GM23248 (cell line): Measurements from ENCODE around the gene PISD. TPM values are rescaled to one million over a fixed set of nuclear protein-coding genes. Genes with fewer than 3 reads are reported as not detected.

ENCODE experiments used
- DNase-seq: peaks from one replicate; pipeline ENCODE4 v3.0.0-alpha.2; 2015
- H2AFZ ChIP-seq: fragments of 200-600 bp; sonication (generic); 2 replicates; pipeline ENCODE4 v1.6.1; 2016; ENCODE audit warnings: antibody characterized with exemption
- H3F3A ChIP-seq: fragments of 200-600 bp; sonication (generic); 2 replicates; pipeline ENCODE4 v1.6.1; 2016; ENCODE audit warnings: mild to moderate bottlenecking, antibody characterized with exemption, mixed run types; ENCODE audit not compliant: insufficient read depth
- H3K27ac ChIP-seq: fragments of 200-600 bp; sonication (generic); 2 replicates; pipeline ENCODE4 v1.5.1; 2016; ENCODE audit warnings: mild to moderate bottlenecking
- H3K27me3 ChIP-seq: fragments of 200-600 bp; sonication (generic); replicated peaks from 2 replicates; pipeline ENCODE4 v1.6.1; 2016; ENCODE audit warnings: mild to moderate bottlenecking; ENCODE audit not compliant: insufficient read depth
- H3K36me3 ChIP-seq: fragments of 200-600 bp; sonication (generic); 2 replicates; pipeline ENCODE4 v1.6.1; 2016; ENCODE audit warnings: low read depth, mild to moderate bottlenecking
- H3K4me1 ChIP-seq: fragments of 200-600 bp; sonication (generic); 2 replicates; pipeline ENCODE4 v1.6.1; 2016; ENCODE audit warnings: mild to moderate bottlenecking; ENCODE audit not compliant: insufficient read depth
- H3K4me2 ChIP-seq: fragments of 200-600 bp; sonication (generic); one replicate; pipeline ENCODE4 v1.6.1; 2016; ENCODE audit warnings: mild to moderate bottlenecking; ENCODE audit not compliant: unreplicated experiment
- H3K4me3 ChIP-seq: fragments of 200-600 bp; sonication (generic); 2 replicates; pipeline ENCODE4 v1.5.1; 2016; ENCODE audit warnings: mild to moderate bottlenecking
- H3K79me2 ChIP-seq: fragments of 200-600 bp; sonication (generic); 2 replicates; pipeline ENCODE4 v1.6.1; 2016; ENCODE audit warnings: mild to moderate bottlenecking; ENCODE audit not compliant: insufficient read depth
- H3K9ac ChIP-seq: fragments of 200-600 bp; sonication (generic); 2 replicates; pipeline ENCODE4 v1.6.1; 2016; ENCODE audit warnings: mild to moderate bottlenecking
- H3K9me2 ChIP-seq: fragments of 200-600 bp; sonication (generic); 2 replicates; pipeline ENCODE4 v1.6.1; 2016; ENCODE audit warnings: mixed run types, mild to moderate bottlenecking, moderate library complexity; ENCODE audit not compliant: insufficient read depth
- H3K9me3 ChIP-seq: fragments of 200-600 bp; sonication (generic); one replicate; pipeline ENCODE4 v1.6.1; 2017; ENCODE audit warnings: low read depth
- H4K20me1 ChIP-seq: fragments of 200-600 bp; sonication (generic); 2 replicates; pipeline ENCODE4 v1.6.0; 2016; ENCODE audit not compliant: insufficient read depth
- EZH2 ChIP-seq: fragments of 200-600 bp; sonication (generic); IDR thresholded peaks from 2 replicates; pipeline ENCODE4 v1.6.1; 2018; ENCODE audit warnings: antibody characterized with exemption, mild to moderate bottlenecking; ENCODE audit not compliant: insufficient read depth, poor library complexity, severe bottlenecking
- EZH2phosphoT487 ChIP-seq: fragments of 200-600 bp; sonication (generic); IDR thresholded peaks from 2 replicates; pipeline ENCODE4 v1.6.1; 2018; ENCODE audit warnings: antibody characterized with exemption, moderate library complexity, mild to moderate bottlenecking, low read depth; ENCODE audit not compliant: insufficient read depth
- WGBS, 2 experiments: methylation state at CpG; one replicate each; pipeline ENCODE4 v1.1.6; 2015 to 2017; ENCODE audit warnings: low lambda C conversion rate in 2 of 2, low coverage in 1 of 2; ENCODE audit errors: missing lambda C conversion rate in 2 of 2; 5-methylcytosine and 5-hydroxymethylcytosine counted together
- in situ Hi-C: fragments of 300-500 bp; cut with MboI; formaldehyde crosslinking; loops from 2 replicates; pipeline ENCODE4 v1.15.0; 2020
- polyA plus RNA-seq: library from polyadenylated mRNA; unstranded; fragments of >200 nt; fragmentation: Nextera tagmentation; extraction: Ambion mirVana; gene quantifications from 2 replicates; pipeline ENCODE4 v1.2.1, GENCODE V29; 2016
- total RNA-seq: library from RNA; depleted of rRNA; stranded (reverse); fragments of >200 nt; shearing (Covaris generic); gene quantifications from 2 replicates; pipeline ENCODE4 v1.2.3, GENCODE V29; 2014

Gene PISD
- total and polyA plus RNA-seq, 2 experiments from 2014 or later, result 32.7 to 34.2 TPM

- Histone ChIP-seq H3K9me2 (no peaks in the 10 kb centered on the region), H3F3A (peaks cover 58% of the 10 kb centered on the region), H3K4me2 (peak overlapping the region; percentile 56), H3K9me3 (no peaks in the 10 kb centered on the region), H3K27ac (peak overlapping the region; percentile 99), H3K27me3 (no peaks in the 10 kb centered on the region), H3K4me1 (peaks cover 52% of the 10 kb centered on the region), H3K9ac (peak overlapping the region; percentile 84), H3K79me2 (peaks cover 57% of the 10 kb centered on the region), H3K36me3 (peaks cover 5% of the 10 kb centered on the region; the same call in 1 of the 2 replicates), H4K20me1 (no peaks in the 10 kb centered on the region), H2AFZ (no peak overlapping the region), H3K4me3 (no peak overlapping the region)
- 65% methylated on average over 11 of the region's 11 CpGs for WGBS, 2 experiments
- in situ Hi-C loops, result no loop called here
- TF ChIP-seq EZH2phosphoT487 (no peak), EZH2 (no peak)
- peak; percentile 95 for DNase-seq
These were observed 14.3 kb downstream of the PISD start for GRCh38 chr22:31647523-31648320.

GRCh38 chr22:31647066-31647465 lies 14.9 kb downstream of the PISD start:
- Histone ChIP-seq H3K27me3 (no peaks in the 10 kb centered on the region), H3K9me2 (no peaks in the 10 kb centered on the region), H3K36me3 (peaks cover 5% of the 10 kb centered on the region; the same call in 1 of the 2 replicates), H4K20me1 (no peaks in the 10 kb centered on the region), H2AFZ (no peak overlapping the region), H3K9me3 (no peaks in the 10 kb centered on the region), H3K27ac (peak overlapping the region; percentile 99), H3F3A (peaks cover 57% of the 10 kb centered on the region), H3K4me3 (no peak overlapping the region), H3K9ac (peak overlapping the region; percentile 84), H3K79me2 (peaks cover 57% of the 10 kb centered on the region), H3K4me2 (peak overlapping the region; percentile 39), H3K4me1 (peaks cover 52% of the 10 kb centered on the region)
- no peak for DNase-seq
- in situ Hi-C loops, result no loop called here
- WGBS, 2 experiments, result 76 to 78% methylated on average over 3 of the region's 3 CpGs
- no peak for TF ChIP-seq EZH2phosphoT487
- TF ChIP-seq EZH2, result no peak

DNA sequence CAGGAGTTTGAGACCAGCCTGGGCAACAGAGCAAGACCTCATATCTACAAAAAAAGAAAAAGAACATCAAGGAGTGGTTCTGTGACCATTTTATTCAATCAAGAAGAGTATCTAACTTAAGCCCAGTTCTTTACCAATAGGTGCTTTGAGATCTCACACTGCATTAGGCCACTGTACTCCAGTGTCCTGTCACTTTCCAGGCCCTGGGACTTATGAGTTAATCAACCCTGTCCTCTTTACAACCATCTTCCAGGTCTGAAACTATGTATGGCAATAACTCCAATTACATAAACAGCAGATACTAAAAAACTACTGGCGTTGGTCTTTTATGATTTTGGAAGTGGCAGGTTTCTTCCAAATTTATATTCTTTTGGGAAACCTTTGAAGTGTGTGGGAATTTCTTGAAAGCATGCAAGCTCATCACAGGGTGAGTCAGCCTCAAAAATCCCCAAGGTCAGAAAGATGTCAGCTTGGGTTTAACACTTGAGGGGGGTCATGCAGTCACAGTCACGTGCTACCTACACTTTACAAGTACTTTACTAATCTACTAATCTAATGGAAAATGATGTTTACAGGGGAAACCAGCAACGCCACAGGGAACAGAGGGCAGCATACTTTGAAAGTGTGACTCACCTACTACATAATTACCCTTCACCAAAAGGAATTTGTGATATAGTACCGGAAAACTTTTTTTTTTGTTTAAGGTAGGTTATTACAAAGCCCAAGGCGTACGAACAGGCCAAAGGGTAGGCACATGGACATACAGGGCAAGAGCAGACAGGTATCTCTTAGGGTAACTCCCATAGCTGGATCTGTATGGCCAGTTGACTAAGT lies 15.6 kb downstream of the PISD start:
- peaks cover 57% of the 10 kb centered on the region for H3K79me2 ChIP-seq
- H3K4me2 ChIP-seq, result peak overlapping the region; percentile 61

DNA sequence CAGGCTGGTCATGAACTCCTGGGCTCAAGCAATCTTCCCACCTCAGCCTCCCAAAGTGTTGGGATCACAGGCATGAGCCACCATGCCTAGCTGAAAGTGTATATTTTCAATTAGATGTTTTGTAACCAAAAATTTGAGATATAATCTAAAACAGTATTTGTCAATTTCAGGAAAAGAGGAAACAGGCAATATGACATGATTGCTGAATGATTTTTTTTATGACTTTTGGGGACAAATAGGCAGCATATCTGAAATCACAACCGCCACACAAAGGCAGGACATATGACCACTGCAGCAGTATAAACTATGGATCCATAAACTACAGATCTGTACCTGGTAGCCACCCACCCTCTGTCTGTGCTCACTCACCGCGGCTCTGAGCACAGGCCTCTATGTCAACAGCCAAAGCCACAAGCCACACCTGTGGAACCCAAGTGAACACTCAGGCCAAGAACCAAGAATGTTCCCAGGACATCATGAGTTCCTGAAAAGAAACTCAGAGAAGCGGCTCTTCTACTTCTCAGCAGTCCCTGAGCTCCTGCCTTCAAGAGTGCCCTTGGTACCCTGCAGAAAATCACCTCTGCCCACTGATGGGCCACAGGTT lies 22.5 kb downstream of the PISD start:
- peaks cover 3% of the 10 kb centered on the region; the same call in 1 of the 2 replicates for H3K36me3 ChIP-seq
- no peak overlapping the region for H3K4me3 ChIP-seq
- no peaks in the 10 kb centered on the region for H3K9me3 ChIP-seq
- DNase-seq, result no peak
- H3K27ac ChIP-seq, result no peak overlapping the region
- no peak overlapping the region for H2AFZ ChIP-seq
- H3K9me2 ChIP-seq, result no peaks in the 10 kb centered on the region
- H4K20me1 ChIP-seq, result no peaks in the 10 kb centered on the region
- no peaks in the 10 kb centered on the region for H3K27me3 ChIP-seq
- H3K4me2 ChIP-seq, result no peak overlapping the region
- H3F3A ChIP-seq, result peaks cover 6% of the 10 kb centered on the region
- no peaks in the 10 kb centered on the region for H3K4me1 ChIP-seq
- 97 to 98% methylated on average over 4 of the region's 4 CpGs for WGBS, 2 experiments
- no peak overlapping the region for H3K9ac ChIP-seq
- in situ Hi-C loops, result no loop called here
- peaks cover 89% of the 10 kb centered on the region for H3K79me2 ChIP-seq
- no peak for TF ChIP-seq EZH2phosphoT487
- TF ChIP-seq EZH2, result no peak

More for the DNA sequence above, 15.6 kb downstream of the PISD start:
- Histone ChIP-seq H3K4me1 (peaks cover 52% of the 10 kb centered on the region), H3K27ac (peak overlapping the region; percentile 99), H3K27me3 (no peaks in the 10 kb centered on the region), H3K9me3 (no peaks in the 10 kb centered on the region), H3K4me3 (0 out of 2 replicates have a peak overlapping the region, but pooled peaks have one; percentile 7), H3K9me2 (no peaks in the 10 kb centered on the region), H3K9ac (peak overlapping the region; percentile 84), H4K20me1 (no peaks in the 10 kb centered on the region), H3K36me3 (peaks cover 5% of the 10 kb centered on the region; the same call in 1 of the 2 replicates), H2AFZ (no peak overlapping the region), H3F3A (peaks cover 51% of the 10 kb centered on the region)
- in situ Hi-C loops, result no loop called here
- DNase-seq, result peak; percentile 95
- WGBS, 2 experiments, result 12 to 24% methylated on average over 6 of the region's 6 CpGs
- TF ChIP-seq EZH2, result no peak
- peak; percentile 93 for TF ChIP-seq EZH2phosphoT487
